K562 (cell line): ENCODE measurements around the gene TNK2. TPM values are rescaled to one million over a fixed set of nuclear protein-coding genes. Genes with fewer than 3 reads are reported as not detected.

ENCODE experiments used
- ATAC-seq: fragments of 200-7000 bp; cut with Tn5 transposase; 3 replicates; pipeline ENCODE4 v1.9.1; 2020; ENCODE audit warnings: moderate library complexity
- BruUV-seq: library from RNA; stranded (reverse); fragments of 400-500 nt; replicated peaks from 2 replicates; lab custom pipeline; 2021; lab: Mats Ljungman, UMichigan
- CTCF ChIA-PET: fragments of 300-600 bp; formaldehyde crosslinking; extraction: SDS; loops from one replicate; lab custom pipeline; 2021; ENCODE audit warnings: low intra/inter-chr PET ratio; lab: Yijun Ruan, JAX
- POLR2A ChIA-PET: fragments of 300-600, 350-650 bp; sonication (Branson Sonifier 250); formaldehyde crosslinking; extraction: SDS; loops from one replicate; lab custom pipeline; 2021; ENCODE audit warnings: antibody characterized with exemption, inconsistent platforms; lab: Yijun Ruan, JAX
- DNase-seq, 4 experiments: peaks; one replicate each; pipeline versions ENCODE4 v3.0.0 to v3.0.0-alpha.2; 2011 to 2018; ENCODE audit warnings: low spot score in 3 of 4, mixed read lengths in 3 of 4; ENCODE audit errors: extremely low read depth in 1 of 4
- FAIRE-seq: peaks from 2 replicates; lab custom pipeline; 2011; peaks lifted over from hg19 to GRCh38; lab: Jason Lieb, UNC
- H2AFZ ChIP-seq: 2 replicates; pipeline ENCODE4 v1.6.0; 2011; ENCODE audit warnings: low read depth, low read length, control low read depth, inconsistent platforms
- H3K27ac ChIP-seq: fragments of 200-600 bp; 3 replicates; pipeline ENCODE4 v1.8.0; 2011; ENCODE audit warnings: low read depth, mild to moderate bottlenecking, control low read depth, inconsistent platforms, low read length, moderate library complexity, mixed read lengths; ENCODE audit errors: extremely low read depth
- H3K27me3 ChIP-seq, 2 experiments: fragments of 300-600 bp in 1 of 2; 2 replicates in 1 of 2; 3 replicates in 1 of 2; pipeline versions ENCODE4 v1.6.0 to v1.8.0; 2011; ENCODE audit warnings: inconsistent platforms in 2 of 2, low read length in 2 of 2, mild to moderate bottlenecking in 1 of 2, mixed read lengths in 1 of 2, moderate library complexity in 1 of 2; ENCODE audit not compliant: control insufficient read depth in 2 of 2, insufficient read depth in 2 of 2
- H3K36me3 ChIP-seq: fragments of 300-600 bp; 3 replicates; pipeline ENCODE4 v1.8.0; 2011; ENCODE audit warnings: mild to moderate bottlenecking, low read length, inconsistent platforms; ENCODE audit not compliant: control insufficient read depth, insufficient read depth
- H3K4me1 ChIP-seq, 2 experiments: fragments of 200-600 bp in 1 of 2; replicated peaks in 1 of 2; 2 replicates in 1 of 2; 3 replicates in 1 of 2; pipeline versions ENCODE4 v1.5.1 to v1.8.0; 2011; ENCODE audit warnings: inconsistent platforms in 2 of 2, low read length in 2 of 2, mild to moderate bottlenecking in 1 of 2, mixed read lengths in 1 of 2, moderate library complexity in 1 of 2; ENCODE audit not compliant: control insufficient read depth in 2 of 2, insufficient read depth in 2 of 2
- H3K4me2 ChIP-seq: 2 replicates; pipeline ENCODE4 v1.6.1; 2011; ENCODE audit warnings: low read length, control low read depth, inconsistent platforms, mixed read lengths; ENCODE audit not compliant: insufficient read depth
- H3K4me3 ChIP-seq: fragments of 200-600 bp; sonication (generic), shearing (Covaris generic); 2 replicates; pipeline ENCODE4 v1.5.1; 2016; ENCODE audit warnings: control low read depth, inconsistent platforms
- H3K79me2 ChIP-seq: fragments of 200-600 bp; 3 replicates; pipeline ENCODE4 v1.8.0; 2011; ENCODE audit warnings: low read length, inconsistent platforms; ENCODE audit not compliant: control insufficient read depth, insufficient read depth
- H3K9ac ChIP-seq, 2 experiments: 2 replicates each; pipeline versions ENCODE4 v1.6.0 to v1.6.1; 2011; ENCODE audit warnings: low read depth in 2 of 2, low read length in 2 of 2, control low read depth in 1 of 2, inconsistent platforms in 1 of 2, mild to moderate bottlenecking in 1 of 2, mixed read lengths in 1 of 2; ENCODE audit not compliant: insufficient read depth in 1 of 2
- H3K9me1 ChIP-seq: one replicate; pipeline ENCODE4 v1.6.0; 2011; ENCODE audit warnings: inconsistent platforms, mild to moderate bottlenecking, low read length, moderate library complexity; ENCODE audit not compliant: control insufficient read depth, insufficient read depth
- H3K9me3 ChIP-seq: replicated peaks from 2 replicates; pipeline ENCODE4 v1.5.1; 2011; ENCODE audit warnings: low read depth, low read length, inconsistent platforms; ENCODE audit not compliant: control insufficient read depth, insufficient read depth
- H4K20me1 ChIP-seq: replicated peaks from 2 replicates; pipeline ENCODE4 v1.6.1; 2011; ENCODE audit warnings: low read length, inconsistent platforms, mixed read lengths; ENCODE audit not compliant: control insufficient read depth, insufficient read depth
- CBX3 ChIP-seq, 2 experiments: IDR thresholded peaks; 1 replicate in 1 of 2; 2 replicates in 1 of 2; pipeline ENCODE4 v1.6.1; 2012; ENCODE audit warnings: inconsistent platforms in 2 of 2, low read length in 2 of 2, borderline replicate concordance in 1 of 2, control low read depth in 1 of 2
- CEBPG ChIP-seq, 3 experiments: fragments of 200-800 bp in 1 of 3; sonication (Bioruptor generic) in 1 of 3; sonication (generic) in 1 of 3; formaldehyde crosslinking in 1 of 3; IDR thresholded peaks in 2 of 3; conservative IDR thresholded peaks in 1 of 3; 2 replicates each; pipeline versions ENCODE4 v1.6.1 to v1.8.0; 2016 to 2022; ENCODE audit warnings: missing compliant biosample characterization in 2 of 3, missing genetic modification characterization in 2 of 3, mild to moderate bottlenecking in 1 of 3, missing genetic modification reagents in 1 of 3
- DPF2 ChIP-seq: fragments of 450-650 bp; IDR thresholded peaks from 2 replicates; pipeline ENCODE4 v1.6.1; 2016
- GABPB2 ChIP-seq: fragments of 250-450 bp; sonication (Bioruptor Pico); conservative IDR thresholded peaks from 2 replicates; pipeline ENCODE4 v1.5.1; 2021; ENCODE audit warnings: mild to moderate bottlenecking
- HDAC2 ChIP-seq: fragments of 450-650 bp; IDR thresholded peaks from 2 replicates; pipeline ENCODE4 v1.6.1; 2016; ENCODE audit warnings: mild to moderate bottlenecking
- HMG20A ChIP-seq: fragments of 450-650 bp; formaldehyde crosslinking; conservative IDR thresholded peaks from 2 replicates; pipeline ENCODE4 v1.4.0; 2020; ENCODE audit warnings: mild to moderate bottlenecking, mixed read lengths
- KDM1A ChIP-seq, 2 experiments: fragments of 450-650 bp; IDR thresholded peaks; 2 replicates each; pipeline ENCODE4 v1.6.1; 2016; ENCODE audit warnings: mild to moderate bottlenecking in 2 of 2
- POLR2AphosphoS2 ChIP-seq: IDR thresholded peaks from 2 replicates; pipeline ENCODE4 v1.6.1; 2012; ENCODE audit warnings: low read length, improper control_type of control experiment
- PTRF ChIP-seq: fragments of 450-650 bp; IDR thresholded peaks from 2 replicates; pipeline ENCODE4 v1.6.1; 2016; ENCODE audit warnings: mild to moderate bottlenecking, missing genetic modification characterization, missing compliant biosample characterization
- RBM14 ChIP-seq: fragments of 200-400 bp; formaldehyde crosslinking; IDR thresholded peaks from 2 replicates; pipeline ENCODE4 v1.6.1; 2018; ENCODE audit warnings: low read depth, mild to moderate bottlenecking, low read length, moderate library complexity, borderline replicate concordance; ENCODE audit not compliant: insufficient read depth
- RCOR1 ChIP-seq, 2 experiments: IDR thresholded peaks; 2 replicates each; pipeline ENCODE4 v1.6.1; 2012; ENCODE audit warnings: low read depth in 2 of 2, low read length in 2 of 2, borderline replicate concordance in 1 of 2, improper control_type of control experiment in 1 of 2
- SMARCA4 ChIP-seq: fragments of 450-650 bp; IDR thresholded peaks from 2 replicates; pipeline ENCODE4 v1.6.1; 2016
- ZKSCAN1 ChIP-seq: fragments of 150-350 bp; IDR thresholded peaks from 2 replicates; pipeline ENCODE4 v1.6.1; 2016; ENCODE audit warnings: low read depth, low read length
- WGBS: fragments of 100-300 bp; shearing (Covaris generic); methylation state at CpG from one replicate; pipeline ENCODE4 v1.1.6; 2016; ENCODE audit warnings: low coverage, mixed read lengths; ENCODE audit not compliant: insufficient coverage; ENCODE audit errors: missing lambda C conversion rate; 5-methylcytosine and 5-hydroxymethylcytosine counted together
- in situ Hi-C: fragments of 300-500 bp; cut with MboI; formaldehyde crosslinking; loops from 4 replicates; pipeline ENCODE4 v1.15.0; 2018; ENCODE audit warnings: inconsistent platforms, mixed read lengths
- intact Hi-C: fragments of 100-400 bp; cut with micrococcal nuclease; formaldehyde crosslinking; loops from 2 replicates; pipeline ENCODE4 v1.14.2; 2022
- polyA plus RNA-seq, 8 experiments: library from polyadenylated mRNA; depleted of rRNA in 4 of 8; stranded (reverse) in 5 of 8; unstranded in 3 of 8; fragments of >200 nt; fragmentation: Nextera tagmentation in 2 of 8; fragmentation: Illumina TruSeq in 1 of 8; extraction: Ambion mirVana in 2 of 8; extraction: Trizol in 1 of 8; gene quantifications; 2 replicates each; pipeline versions ENCODE4 v1.2.1 to v1.2.3, GENCODE V29; 2011 to 2014; ENCODE audit warnings: inconsistent platforms in 1 of 8, missing spikeins in 1 of 8
- total RNA-seq, 7 experiments: library from RNA; depleted of rRNA in 6 of 7; stranded (reverse); fragments of >200 nt in 6 of 7; fragmentation: Illumina TruSeq in 2 of 7; extraction: Trizol in 2 of 7; gene quantifications; 2 replicates each; pipeline versions ENCODE4 v1.2.1 to v1.2.3, GENCODE V29; 2011 to 2021; ENCODE audit warnings: low replicate concordance in 1 of 7

TNK2 gene
- total and polyA plus RNA-seq, 9 of the 15 experiments (the other 6 are each of a cell fraction or from before 2014, with no cell fraction given): 0.03 to 33.8 (median 6.5) TPM

DNA sequence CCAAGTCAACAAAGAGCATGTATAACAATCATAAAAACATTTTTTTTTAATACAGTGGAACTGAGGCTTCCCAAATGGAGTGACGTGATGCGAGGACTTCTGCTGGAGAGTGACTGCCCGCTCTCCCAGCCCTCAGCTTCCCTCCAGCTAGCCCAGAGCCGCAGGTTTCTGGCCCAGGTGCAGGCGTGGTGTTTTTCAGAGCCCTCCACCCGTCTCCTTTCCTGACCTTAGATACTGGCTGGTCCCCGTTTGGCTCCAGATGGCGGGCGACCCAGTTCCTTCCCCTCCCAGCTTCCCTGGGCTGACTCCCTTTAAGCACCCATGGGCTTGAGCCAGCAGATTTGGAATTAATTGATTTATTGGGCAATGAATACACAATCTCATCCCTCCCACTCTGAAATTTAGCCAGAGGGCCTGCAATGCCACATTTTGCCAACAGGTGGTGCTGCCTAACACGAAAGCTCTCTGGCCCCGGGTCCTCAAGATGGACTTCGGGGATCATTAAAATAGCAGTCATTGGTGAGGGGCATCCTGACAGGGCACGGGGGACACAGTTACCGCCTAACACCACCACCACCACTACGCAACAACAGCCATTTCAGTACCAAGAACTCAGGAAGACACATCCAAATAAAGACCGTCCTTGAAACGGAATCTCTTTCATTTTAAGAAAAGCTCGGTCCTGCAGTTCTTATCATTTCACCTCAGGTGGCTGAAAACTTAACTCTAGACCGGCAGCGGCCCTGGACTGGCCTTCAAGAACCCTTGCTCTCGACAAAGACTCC is 49.1 kb downstream of the TNK2 start:
- POLR2A ChIA-PET: interaction anchor here (0.6 to 1.2 kb wide), 4 partner anchors 19 to 1857 kb away, joined by 3 to 5 read pairs (median 3); no protein-coding TSS in a partner anchor
- no peaks in the 10 kb centered on the region for H4K20me1 ChIP-seq
- no peaks in the 10 kb centered on the region for H3K9me3 ChIP-seq
- no peaks in the 10 kb centered on the region for H3K79me2 ChIP-seq
- no peaks in the 10 kb centered on the region for H3K9me1 ChIP-seq
- ATAC-seq: peak; percentile 18
- H3K4me3 ChIP-seq: 0 out of 2 replicates have a peak overlapping the region, but pooled peaks have one; percentile 11
- 7% methylated on average over 21 of the region's 21 CpGs for WGBS
- peak overlapping the region in 1 of 2 experiments; percentile 54; a peak in 3 of 4 replicates for H3K9ac ChIP-seq
- H3K4me1 ChIP-seq: peaks cover 31 to 51% of the 10 kb centered on the region in 2 experiments
- no peaks in the 10 kb centered on the region for H3K27me3 ChIP-seq
- peak; percentile 78 for FAIRE-seq
- H2AFZ ChIP-seq: peak overlapping the region; percentile 85
- H3K27ac ChIP-seq: no peak overlapping the region
- CTCF ChIA-PET: interaction anchor here (0.6 to 6.6 kb wide), 6 partner anchors 9 to 56 kb away, joined by 3 to 59 read pairs (median 4); no protein-coding TSS in a partner anchor
- no TSS peak for BruUV-seq
- peak; percentile 76 to 83 (median 81) for DNase-seq
- peak overlapping the region; percentile 79 for H3K4me2 ChIP-seq
- intact Hi-C loops: loop anchor here (1.0 to 10.0 kb wide), 5 partner anchors 35 to 234 kb away; no protein-coding TSS in a partner anchor
- in situ Hi-C loops: loop anchor here (5.0 to 10.0 kb wide), 3 partner anchors 33 to 1766 kb away; no protein-coding TSS in a partner anchor
- no peaks in the 10 kb centered on the region for H3K36me3 ChIP-seq
- TF ChIP-seq DPF2: peak; percentile 50
- 0 out of 2 replicates have a peak, but pooled peaks have one; percentile 12 for TF ChIP-seq ZKSCAN1
- TF ChIP-seq PTRF (tag): no peak
- TF ChIP-seq HMG20A: no peak
- TF ChIP-seq KDM1A (IDR thresholded peaks at IDR 0.05): peak in 1 of 2 experiments; percentile 25; a peak in 1 of 4 replicates
- TF ChIP-seq HDAC2: 0 out of 2 replicates have a peak, but pooled peaks have one; percentile 43
- no peak for TF ChIP-seq POLR2AphosphoS2
- TF ChIP-seq GABPB2 (CRISPR knock-in tag): no peak
- no peak for TF ChIP-seq RBM14
- TF ChIP-seq CEBPG (CRISPR knock-in tag; IDR thresholded peaks at IDR 0.05): peak; percentile 36; the same call in 1 of the 2 replicates
- TF ChIP-seq CEBPG (tag; conservative IDR thresholded peaks at IDR 0.05 in 1 of 2, IDR thresholded peaks at IDR 0.05 in 1 of 2): peak; percentile 32 to 69; a peak in 3 of 4 replicates
- TF ChIP-seq SMARCA4: 0 out of 2 replicates have a peak, but pooled peaks have one; percentile 44
- TF ChIP-seq RCOR1 (IDR thresholded peaks at IDR 0.05; ENCODE audit: borderline replicate concordance in 1 of 2, low read depth in 2 of 2, low read length in 2 of 2): 0 out of 4 replicates have a peak, but pooled peaks of 1 of the 2 experiments have one; percentile 16
- peak in 1 of 2 experiments; percentile 54; a peak in 1 of 3 replicates for TF ChIP-seq CBX3 (IDR thresholded peaks at IDR 0.05; ENCODE audit: borderline replicate concordance in 1 of 2, low read length in 2 of 2)
